OCI-LY3 (cell line): Measurements from ENCODE around the gene ERBB2.

Source experiments
- H2AFZ ChIP-seq: fragments of 200-600, 300-600 bp; shearing (Covaris generic); 2 replicates; pipeline ENCODE4 v1.6.0; 2014; ENCODE audit warnings: antibody characterized with exemption, low read depth, low read length
- H3K27ac ChIP-seq: fragments of 200-600, 300-600 bp; sonication (generic); 2 replicates; pipeline ENCODE4 v1.5.1; 2014; ENCODE audit warnings: mild to moderate bottlenecking, low read length, moderate library complexity, mixed read lengths
- H3K27me3 ChIP-seq: fragments of 200-600, 300-600 bp; sonication (generic); 2 replicates; pipeline ENCODE4 v1.6.1; 2014; ENCODE audit warnings: low read depth, low read length, mixed read lengths
- H3K36me3 ChIP-seq: fragments of 200-600, 300-600 bp; sonication (generic); replicated peaks from 2 replicates; pipeline ENCODE3; 2014; ENCODE audit warnings: low read depth, low read length, mixed read lengths
- H3K4me1 ChIP-seq: fragments of 300-600, 200-600 bp; sonication (generic); 2 replicates; pipeline ENCODE4 v1.6.1; 2014; ENCODE audit warnings: low read length, mixed read lengths
- H3K4me2 ChIP-seq: fragments of 200-600, 300-600 bp; sonication (generic); 2 replicates; pipeline ENCODE4 v1.6.1; 2014; ENCODE audit warnings: low read length, mixed read lengths
- H3K4me3 ChIP-seq: fragments of 300-600, 200-600 bp; sonication (generic); 2 replicates; pipeline ENCODE4 v1.5.1; 2014; ENCODE audit warnings: antibody characterized with exemption, mild to moderate bottlenecking, low read length, moderate library complexity
- H3K79me2 ChIP-seq: fragments of 300-600, 200-600 bp; shearing (Covaris generic); 2 replicates; pipeline ENCODE4 v1.6.1; 2014; ENCODE audit warnings: mild to moderate bottlenecking, low read length, mixed read lengths
- H3K9ac ChIP-seq: fragments of 300-600, 200-600 bp; shearing (Covaris generic); 2 replicates; pipeline ENCODE4 v1.6.0; 2014; ENCODE audit warnings: mild to moderate bottlenecking, low read length, moderate library complexity
- H3K9me3 ChIP-seq: fragments of 200-600, 300-600 bp; shearing (Covaris generic); 2 replicates; pipeline ENCODE4 v1.6.1; 2014; ENCODE audit warnings: low read length, mixed read lengths; ENCODE audit not compliant: insufficient read depth
- H4K20me1 ChIP-seq: fragments of 200-600, 300-600 bp; sonication (generic); 2 replicates; pipeline ENCODE4 v1.6.1; 2016; ENCODE audit warnings: low read length, mixed read lengths; ENCODE audit not compliant: insufficient read depth
- EZH2phosphoT487 ChIP-seq: fragments of 200-600 bp; shearing (Covaris generic); IDR thresholded peaks from 2 replicates; pipeline ENCODE4 v1.6.1; 2018; ENCODE audit warnings: antibody characterized with exemption, mixed run types, low read depth
- TF ChIP-seq, protein P1 (sequence below): fragments of 200-600, 300-600 bp; sonication (generic); IDR thresholded peaks from 2 replicates; pipeline ENCODE4 v1.5.1; 2014; ENCODE audit warnings: antibody characterized with exemption, low read length, low read depth

ERBB2 gene

DNA sequence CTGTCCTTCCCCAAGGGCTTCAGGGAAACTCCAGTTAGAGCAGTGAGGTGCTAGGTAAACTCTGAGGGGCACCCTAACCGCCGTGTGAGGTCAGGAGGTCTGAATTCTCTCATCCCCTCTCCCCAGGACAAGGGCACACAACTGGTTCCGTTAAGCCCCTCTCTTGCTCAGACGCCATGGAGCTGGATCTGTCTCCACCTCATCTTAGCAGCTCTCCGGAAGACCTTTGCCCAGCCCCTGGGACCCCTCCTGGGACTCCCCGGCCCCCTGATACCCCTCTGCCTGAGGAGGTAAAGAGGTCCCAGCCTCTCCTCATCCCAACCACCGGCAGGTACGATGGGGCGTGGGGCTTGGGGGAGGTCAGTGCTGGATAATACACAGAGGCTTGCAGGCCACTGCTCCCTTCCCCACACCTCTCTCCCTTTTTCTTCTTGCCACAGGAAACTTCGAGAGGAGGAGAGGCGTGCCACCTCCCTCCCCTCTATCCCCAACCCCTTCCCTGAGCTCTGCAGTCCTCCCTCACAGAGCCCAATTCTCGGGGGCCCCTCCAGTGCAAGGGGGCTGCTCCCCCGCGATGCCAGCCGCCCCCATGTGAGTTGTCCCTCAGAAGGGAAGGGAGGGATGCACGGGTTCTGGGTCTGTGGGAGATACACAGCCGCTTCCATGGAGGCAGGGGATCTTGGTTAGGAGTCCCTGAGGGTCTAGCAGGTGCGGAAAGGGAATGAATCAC, 42.4 kb downstream of the ERBB2 start:
- Histone ChIP-seq H4K20me1 (no peaks in the 10 kb centered on the region), H3K4me3 (no peak overlapping the region), H3K9ac (no peak overlapping the region), H3K79me2 (no peaks in the 10 kb centered on the region), H3K9me3 (no peaks in the 10 kb centered on the region), H3K4me2 (no peak overlapping the region), H3K27me3 (peaks cover 7% of the 10 kb centered on the region), H3K27ac (no peak overlapping the region), H3K36me3 (no peaks in the 10 kb centered on the region), H3K4me1 (peaks cover 29% of the 10 kb centered on the region), H2AFZ (no peak overlapping the region)
- TF ChIP-seq, protein P1, sequence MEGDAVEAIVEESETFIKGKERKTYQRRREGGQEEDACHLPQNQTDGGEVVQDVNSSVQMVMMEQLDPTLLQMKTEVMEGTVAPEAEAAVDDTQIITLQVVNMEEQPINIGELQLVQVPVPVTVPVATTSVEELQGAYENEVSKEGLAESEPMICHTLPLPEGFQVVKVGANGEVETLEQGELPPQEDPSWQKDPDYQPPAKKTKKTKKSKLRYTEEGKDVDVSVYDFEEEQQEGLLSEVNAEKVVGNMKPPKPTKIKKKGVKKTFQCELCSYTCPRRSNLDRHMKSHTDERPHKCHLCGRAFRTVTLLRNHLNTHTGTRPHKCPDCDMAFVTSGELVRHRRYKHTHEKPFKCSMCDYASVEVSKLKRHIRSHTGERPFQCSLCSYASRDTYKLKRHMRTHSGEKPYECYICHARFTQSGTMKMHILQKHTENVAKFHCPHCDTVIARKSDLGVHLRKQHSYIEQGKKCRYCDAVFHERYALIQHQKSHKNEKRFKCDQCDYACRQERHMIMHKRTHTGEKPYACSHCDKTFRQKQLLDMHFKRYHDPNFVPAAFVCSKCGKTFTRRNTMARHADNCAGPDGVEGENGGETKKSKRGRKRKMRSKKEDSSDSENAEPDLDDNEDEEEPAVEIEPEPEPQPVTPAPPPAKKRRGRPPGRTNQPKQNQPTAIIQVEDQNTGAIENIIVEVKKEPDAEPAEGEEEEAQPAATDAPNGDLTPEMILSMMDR: no peak

GRCh38 chr17:39742856-39743436, 43.1 kb downstream of the ERBB2 start:
- H3K4me2 ChIP-seq: no peak overlapping the region
- no peaks in the 10 kb centered on the region for H3K79me2 ChIP-seq
- H3K9me3 ChIP-seq: no peaks in the 10 kb centered on the region
- H3K4me3 ChIP-seq: no peak overlapping the region
- H3K27ac ChIP-seq: no peak overlapping the region
- no peak overlapping the region for H2AFZ ChIP-seq
- H3K27me3 ChIP-seq: peaks cover 2% of the 10 kb centered on the region
- TF ChIP-seq, protein P1: no peak
- TF ChIP-seq EZH2phosphoT487: no peak
- no peaks in the 10 kb centered on the region for H4K20me1 ChIP-seq
- H3K36me3 ChIP-seq: no peaks in the 10 kb centered on the region
- peaks cover 23% of the 10 kb centered on the region for H3K4me1 ChIP-seq
- no peak overlapping the region for H3K9ac ChIP-seq

GRCh38 chr17:39744075-39744835, 44.4 kb downstream of the ERBB2 start:
- H3K4me2 ChIP-seq: no peak overlapping the region
- H3K36me3 ChIP-seq: no peaks in the 10 kb centered on the region
- H3K9me3 ChIP-seq: no peaks in the 10 kb centered on the region
- no peaks in the 10 kb centered on the region for H3K27me3 ChIP-seq
- H3K79me2 ChIP-seq: no peaks in the 10 kb centered on the region
- no peaks in the 10 kb centered on the region for H4K20me1 ChIP-seq
- no peak overlapping the region for H3K27ac ChIP-seq
- no peak overlapping the region for H3K9ac ChIP-seq
- H3K4me1 ChIP-seq: peaks cover 11% of the 10 kb centered on the region
- TF ChIP-seq, protein P1: no peak
- TF ChIP-seq EZH2phosphoT487: no peak
- no peak overlapping the region for H3K4me3 ChIP-seq
- no peak overlapping the region for H2AFZ ChIP-seq

DNA sequence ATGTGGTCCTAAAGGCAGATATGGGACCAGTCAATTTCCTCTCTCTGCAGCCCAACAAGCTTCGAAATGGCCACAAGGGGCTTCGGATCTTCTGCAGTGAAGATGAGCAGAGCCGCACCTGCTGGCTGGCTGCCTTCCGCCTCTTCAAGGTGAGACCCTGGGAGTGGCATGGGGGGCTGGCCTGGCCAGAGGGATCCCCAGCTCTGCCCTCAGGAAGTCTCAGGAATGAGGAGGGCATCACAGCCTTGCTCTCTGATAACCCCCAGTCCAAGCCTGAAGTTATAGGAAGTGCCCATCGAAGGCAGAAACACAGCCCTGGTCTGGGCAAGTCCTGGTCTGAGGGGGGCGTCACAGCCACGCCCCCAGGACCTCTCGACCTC, 45.0 kb downstream of the ERBB2 start:
- H3K27me3 ChIP-seq: no peaks in the 10 kb centered on the region
- H3K4me3 ChIP-seq: no peak overlapping the region
- H3K36me3 ChIP-seq: no peaks in the 10 kb centered on the region
- H3K4me2 ChIP-seq: no peak overlapping the region
- H3K27ac ChIP-seq: no peak overlapping the region
- H3K79me2 ChIP-seq: no peaks in the 10 kb centered on the region
- no peak overlapping the region for H3K9ac ChIP-seq
- no peak overlapping the region for H2AFZ ChIP-seq
- H4K20me1 ChIP-seq: no peaks in the 10 kb centered on the region
- H3K9me3 ChIP-seq: no peaks in the 10 kb centered on the region
- H3K4me1 ChIP-seq: peaks cover 5% of the 10 kb centered on the region
- TF ChIP-seq, protein P1: no peak
- TF ChIP-seq EZH2phosphoT487: no peak
